ENCODE data around the gene CTXN3. TPM values are rescaled to one million over a fixed set of nuclear protein-coding genes. Genes with fewer than 3 reads are reported as not detected.

Gene CTXN3
- not detected in 2 replicates for polyA plus RNA-seq (2014; cell fraction: cytosol; rRNA removed)
- not detected in 2 replicates for polyA plus RNA-seq (2014; cell fraction: nucleus; rRNA removed)

DNA sequence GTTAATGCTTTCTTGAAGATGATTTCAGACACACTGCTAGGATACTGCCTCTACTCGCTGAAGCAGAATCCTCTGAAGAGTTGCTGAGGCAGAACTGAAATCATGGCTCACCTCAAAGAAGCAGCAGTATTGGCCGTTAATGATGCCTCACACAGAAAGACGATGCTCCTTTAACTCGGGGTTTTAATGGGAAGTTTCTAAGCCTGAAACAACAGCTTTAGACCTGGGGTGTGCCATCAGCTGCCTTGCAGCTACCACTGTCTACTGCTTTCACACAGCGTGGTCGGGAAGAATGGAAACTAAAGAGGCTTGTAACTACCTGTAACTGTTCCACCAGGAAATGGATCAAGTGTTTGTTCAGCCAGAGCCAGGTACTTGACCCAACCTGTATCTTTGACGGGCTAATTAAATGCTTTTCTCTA, at the start of gene CTXN3:
Gene CTXN3, plus strand, starts transcription at position 65 of the 422 bp plus-strand sequence. CDS start 8,440 bp downstream, outside the sequence.
- no peak for DNase-seq (ENCODE audit: low spot score)

GRCh38 chr5:127599320-127599719, 49.6 kb upstream of the CTXN3 start:
- no peak for DNase-seq (ENCODE audit: low spot score)

- DNase-seq (ENCODE audit: low spot score), result no peak
Measured at GRCh38 chr5:127599847-127600246, 49.0 kb upstream of the CTXN3 start.

DNA sequence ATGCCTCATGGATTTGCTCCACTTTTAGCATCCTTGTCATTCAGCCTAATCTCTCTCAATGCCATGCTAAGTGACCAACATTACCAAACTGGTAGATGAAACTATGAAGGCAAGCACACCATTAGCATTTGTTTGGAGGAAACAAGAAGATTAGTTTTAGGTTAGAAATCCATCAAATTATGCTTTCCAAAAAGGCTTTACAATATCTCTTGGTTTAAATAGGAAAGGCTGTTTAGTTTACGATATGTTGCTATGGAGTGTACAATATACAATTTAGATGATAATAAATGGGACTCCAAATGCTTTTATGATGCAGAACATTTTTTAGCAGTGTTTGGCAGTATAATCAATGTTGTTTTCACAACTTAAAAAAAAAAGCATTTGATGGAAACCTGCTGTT, 47.8 kb upstream of the CTXN3 start:
- no peak for DNase-seq (ENCODE audit: low spot score)

- DNase-seq (ENCODE audit: low spot score), result no peak
Measured at GRCh38 chr5:127601601-127602000, 47.3 kb upstream of the CTXN3 start.

DNA sequence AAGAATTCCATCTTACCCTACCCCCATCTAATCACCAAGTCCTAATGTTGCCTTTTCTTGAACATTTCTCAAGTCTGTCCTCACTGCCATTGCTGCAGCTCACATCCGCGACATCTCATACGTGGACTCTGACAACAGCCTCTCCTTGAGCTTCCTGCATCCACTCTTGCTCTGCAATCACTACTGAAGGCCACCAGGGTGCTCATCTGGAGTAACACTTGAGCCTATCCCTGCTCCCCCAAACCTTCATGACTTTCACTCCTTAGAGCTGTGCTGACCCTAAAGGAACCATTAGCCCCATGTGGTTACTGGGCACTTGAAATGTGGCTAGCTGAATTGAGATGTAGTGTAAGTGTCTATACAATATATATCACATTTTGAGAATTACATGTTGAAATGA, 46.4 kb upstream of the CTXN3 start:
- no peak for DNase-seq (ENCODE audit: low spot score)

- DNase-seq (ENCODE audit: low spot score), result no peak
Measured at GRCh38 chr5:127602896-127603844, 45.7 kb upstream of the CTXN3 start.

GRCh38 chr5:127608077-127608660, 40.7 kb upstream of the CTXN3 start:
- no peak for DNase-seq (ENCODE audit: low spot score)

DNA sequence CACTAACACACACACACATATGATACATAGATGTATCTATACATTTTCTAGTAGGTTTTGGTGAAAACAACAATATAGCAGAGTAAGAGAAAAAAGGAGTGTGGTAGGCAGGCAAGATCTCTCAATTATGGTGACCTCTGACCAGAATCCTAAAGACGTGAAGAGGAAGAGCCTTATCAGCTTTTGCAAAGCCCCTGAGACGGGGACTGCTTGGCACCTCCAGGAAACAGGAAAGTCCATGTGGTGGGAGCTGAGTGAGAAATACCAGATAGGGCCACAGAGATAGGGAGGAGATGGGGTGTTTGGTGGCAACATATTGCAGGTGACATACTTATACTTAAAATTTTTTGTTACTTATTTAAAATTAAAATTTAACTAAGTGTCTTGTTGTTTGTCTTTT, 39.9 kb upstream of the CTXN3 start:
- no peak for DNase-seq (ENCODE audit: low spot score)

DNA sequence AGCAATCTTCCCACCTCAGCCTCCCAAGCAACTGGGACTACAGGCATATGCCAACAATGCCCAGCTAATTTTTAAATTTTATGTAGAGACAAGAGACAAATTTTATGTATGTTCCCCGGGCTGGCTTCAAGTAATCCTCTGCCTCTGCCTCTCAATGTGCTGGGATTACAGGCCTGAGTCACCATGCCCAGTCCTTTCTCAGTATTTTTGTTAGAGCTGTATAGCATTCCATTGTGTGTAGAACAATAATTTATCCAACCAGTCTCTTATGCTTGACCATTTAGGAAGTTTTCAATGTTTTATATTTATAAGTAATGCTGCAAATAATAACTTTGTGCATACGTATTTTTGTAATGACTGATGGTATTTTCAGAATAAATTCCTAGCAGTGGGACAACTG, 38.9 kb upstream of the CTXN3 start:
- no peak for DNase-seq (ENCODE audit: low spot score)

DNA sequence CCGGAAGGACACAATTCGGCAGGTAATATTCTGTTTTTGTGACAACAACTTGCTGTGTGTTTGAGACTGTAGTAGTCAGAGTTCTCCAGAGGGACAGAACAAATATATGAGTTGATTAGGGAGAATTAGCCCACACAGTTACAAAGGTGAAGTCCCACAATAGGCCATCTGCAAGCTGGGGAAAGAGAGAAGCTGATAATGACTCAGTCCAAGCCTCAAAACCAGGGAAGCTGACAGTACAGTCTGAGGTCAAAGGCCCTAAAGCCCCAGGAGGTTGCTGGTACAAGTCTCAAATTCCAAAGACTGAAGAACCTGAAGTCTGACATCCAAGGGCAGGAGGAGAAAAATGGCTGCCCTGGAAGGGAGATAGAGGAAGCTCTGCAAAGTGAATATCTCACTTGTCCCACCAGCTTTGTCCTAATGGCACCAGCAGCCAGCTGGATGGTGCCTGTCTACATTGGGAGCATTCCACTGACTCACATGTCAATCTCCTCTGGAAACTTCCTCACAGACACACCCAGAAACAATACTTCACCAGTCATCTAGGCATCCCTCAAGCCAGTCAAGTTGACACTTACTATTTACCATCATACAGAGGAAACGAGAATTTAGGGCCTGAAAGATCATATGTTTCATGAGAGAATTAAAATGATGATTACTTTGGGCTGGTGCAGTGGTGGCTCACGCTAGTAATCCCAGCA, 36.3 kb upstream of the CTXN3 start:
- no peak for DNase-seq (ENCODE audit: low spot score)

- DNase-seq (ENCODE audit: low spot score), result no peak
Measured at GRCh38 chr5:127615916-127616315, 33.0 kb upstream of the CTXN3 start.

GRCh38 chr5:127619908-127620479, 28.9 kb upstream of the CTXN3 start:
- no peak for DNase-seq (ENCODE audit: low spot score)

DNA sequence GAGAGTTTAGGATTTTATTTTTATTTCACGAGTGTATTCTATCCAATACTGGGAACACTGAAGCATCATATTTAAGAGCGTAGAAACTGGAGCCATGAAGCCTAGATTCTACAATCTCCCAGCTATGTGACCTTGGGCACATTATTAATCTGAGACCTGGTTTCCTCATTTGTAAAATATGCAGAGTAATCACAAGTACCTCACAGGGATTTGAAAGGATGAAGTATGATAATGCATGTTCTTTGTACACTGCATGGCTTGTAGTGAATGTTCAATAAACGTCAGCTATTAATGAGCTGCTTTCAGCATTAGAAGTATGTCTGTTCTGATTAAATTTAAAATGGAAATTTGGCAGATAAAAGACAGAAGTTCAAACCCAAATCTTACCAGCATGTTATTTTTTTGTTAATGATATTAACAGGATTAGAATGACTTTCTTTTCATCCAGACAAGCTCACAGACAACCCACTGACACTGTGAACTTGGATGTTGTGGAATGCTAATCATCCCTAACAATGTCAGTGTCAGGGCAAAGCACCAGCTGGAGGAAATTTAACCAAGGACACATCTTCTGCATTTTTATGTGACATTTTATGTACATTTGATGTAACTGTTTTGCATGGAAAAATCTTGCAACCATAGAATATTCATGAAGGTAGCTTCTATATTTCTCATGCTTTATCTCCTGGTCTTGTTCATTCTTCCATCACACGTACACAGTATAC, 27.1 kb upstream of the CTXN3 start:
- no peak for DNase-seq (ENCODE audit: low spot score)

GRCh38 chr5:127634007-127634406, 14.9 kb upstream of the CTXN3 start:
- no peak for DNase-seq (ENCODE audit: low spot score)

DNA sequence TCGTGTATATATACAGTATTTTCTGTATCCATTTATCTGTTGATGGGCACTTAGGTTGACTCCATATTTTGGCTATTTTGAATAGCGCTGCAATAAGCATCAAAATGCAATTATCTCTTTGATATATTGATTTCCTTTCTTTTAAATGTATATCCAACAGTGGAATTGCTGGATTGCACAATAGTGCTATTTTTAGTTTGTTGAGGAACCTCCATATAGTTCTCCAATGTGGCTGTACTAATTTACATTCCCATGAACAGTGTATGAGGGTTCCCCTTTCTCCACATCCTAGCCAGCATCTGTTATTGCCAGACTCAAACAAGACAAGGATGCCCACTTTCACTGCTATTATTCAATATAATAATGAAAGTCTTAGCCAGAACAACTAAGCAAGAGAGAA, 9.1 kb upstream of the CTXN3 start:
- no peak for DNase-seq (ENCODE audit: low spot score)

GRCh38 chr5:127642949-127643348, 5.9 kb upstream of the CTXN3 start:
- no peak for DNase-seq (ENCODE audit: low spot score)

GRCh38 chr5:127643607-127644006, 5.3 kb upstream of the CTXN3 start:
- DNase-seq (ENCODE audit: low spot score), result no peak

DNA sequence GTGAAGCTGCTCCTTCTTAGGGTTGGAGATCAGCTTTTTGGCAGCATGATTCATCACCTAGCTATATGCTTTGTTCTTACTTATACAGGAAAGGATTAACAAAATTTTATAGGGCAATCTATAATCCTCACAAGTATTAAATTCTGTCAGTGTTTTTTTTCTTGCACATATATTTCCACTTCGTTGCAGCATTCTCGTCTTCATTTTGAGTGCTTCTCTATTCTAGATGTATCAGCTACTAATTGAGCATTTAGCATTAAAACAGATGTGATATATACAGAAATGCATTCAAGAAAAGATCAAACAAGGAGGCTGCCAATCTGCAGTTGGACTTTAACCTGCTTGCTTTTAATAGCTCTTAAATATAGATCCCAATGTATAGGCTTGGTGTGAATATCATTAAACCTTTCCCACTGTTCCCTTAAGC, 3.6 kb upstream of the CTXN3 start:
- no peak for DNase-seq (ENCODE audit: low spot score)

DNA sequence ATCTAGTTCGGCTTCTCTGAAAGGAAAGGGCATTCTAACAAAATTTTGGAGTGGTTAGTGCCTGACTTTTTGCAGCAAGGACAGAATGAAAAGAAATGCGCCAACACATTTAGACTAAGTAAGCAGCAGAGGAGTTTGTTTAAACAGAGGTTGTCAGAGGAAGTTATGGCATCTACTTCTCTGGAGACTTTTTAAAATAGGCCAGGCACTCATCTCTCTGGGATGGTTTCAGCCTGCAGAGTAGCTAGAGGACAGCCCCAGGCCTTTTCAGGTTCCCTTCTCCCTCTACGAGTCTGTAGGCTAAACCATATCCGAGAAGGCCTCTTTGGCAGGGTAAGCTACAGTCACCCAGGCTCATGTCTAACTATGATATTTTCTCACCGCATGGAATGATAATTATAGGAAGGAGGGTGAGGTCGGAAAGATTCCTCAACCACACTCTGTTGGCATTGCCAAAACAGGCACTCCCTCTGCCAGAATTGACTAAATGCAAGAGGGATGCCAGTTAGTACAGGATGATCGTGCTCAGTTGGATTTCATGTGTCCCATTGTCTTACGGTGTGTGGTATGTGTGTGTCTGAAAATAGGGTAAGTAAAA, 1.4 kb upstream of the CTXN3 start:
- no peak for DNase-seq (ENCODE audit: low spot score)

DNA sequence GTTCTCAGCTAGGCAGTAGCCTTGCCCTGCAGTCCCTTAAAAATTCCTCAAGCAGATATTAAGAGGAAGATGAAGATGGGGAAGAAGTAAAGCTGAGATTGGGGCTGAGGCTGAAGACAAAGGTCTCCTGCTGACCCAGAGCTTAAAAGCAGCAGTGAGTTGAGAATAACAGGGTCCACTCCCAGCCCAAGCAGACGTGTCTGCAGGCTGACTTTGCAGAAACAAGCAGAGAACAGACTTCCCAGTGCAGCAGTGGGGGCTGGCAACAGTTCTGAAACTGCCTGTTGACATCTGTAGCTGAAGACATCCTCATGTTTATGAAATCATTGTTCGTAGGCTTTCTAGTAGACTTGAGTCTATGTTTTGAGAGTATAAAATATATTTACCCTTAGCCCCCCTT, 1.1 kb downstream of the CTXN3 start:
- no peak for DNase-seq (ENCODE audit: low spot score)
